OCI-LY3 (cell line): ENCODE measurements around the gene ALDH1A1.

Source experiments
- EZH2phosphoT487 ChIP-seq: fragments of 200-600 bp; shearing (Covaris generic); IDR thresholded peaks from 2 replicates; pipeline ENCODE4 v1.6.1; 2018; ENCODE audit warnings: antibody characterized with exemption, mixed run types, low read depth
- TF ChIP-seq, protein P1 (sequence below): fragments of 200-600, 300-600 bp; sonication (generic); IDR thresholded peaks from 2 replicates; pipeline ENCODE4 v1.5.1; 2014; ENCODE audit warnings: antibody characterized with exemption, low read length, low read depth

DNA sequence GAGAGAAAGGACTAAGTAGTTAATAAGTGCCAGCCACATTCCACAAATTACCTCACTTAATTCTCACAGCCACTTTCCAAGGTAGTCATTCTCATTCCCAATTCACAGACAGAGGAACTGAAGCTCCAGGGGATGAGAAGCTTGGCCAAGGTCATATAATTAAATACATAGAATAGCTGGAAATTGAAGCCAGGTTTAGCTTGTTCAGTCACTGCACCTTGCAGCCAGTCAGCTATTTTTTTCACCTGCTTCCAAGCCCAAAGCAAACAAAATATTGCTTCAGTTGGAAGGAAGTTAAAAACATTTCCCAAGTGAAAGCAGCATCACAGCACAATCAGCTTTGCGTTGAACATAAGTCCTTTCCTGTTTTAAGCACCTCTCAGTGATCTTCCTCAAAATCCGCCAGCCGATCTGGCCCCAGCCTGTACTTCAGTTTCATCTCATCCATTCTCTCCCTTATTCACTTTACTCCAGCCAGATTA lies 4.8 kb downstream of the ALDH1A1 start:
- TF ChIP-seq, protein P1, sequence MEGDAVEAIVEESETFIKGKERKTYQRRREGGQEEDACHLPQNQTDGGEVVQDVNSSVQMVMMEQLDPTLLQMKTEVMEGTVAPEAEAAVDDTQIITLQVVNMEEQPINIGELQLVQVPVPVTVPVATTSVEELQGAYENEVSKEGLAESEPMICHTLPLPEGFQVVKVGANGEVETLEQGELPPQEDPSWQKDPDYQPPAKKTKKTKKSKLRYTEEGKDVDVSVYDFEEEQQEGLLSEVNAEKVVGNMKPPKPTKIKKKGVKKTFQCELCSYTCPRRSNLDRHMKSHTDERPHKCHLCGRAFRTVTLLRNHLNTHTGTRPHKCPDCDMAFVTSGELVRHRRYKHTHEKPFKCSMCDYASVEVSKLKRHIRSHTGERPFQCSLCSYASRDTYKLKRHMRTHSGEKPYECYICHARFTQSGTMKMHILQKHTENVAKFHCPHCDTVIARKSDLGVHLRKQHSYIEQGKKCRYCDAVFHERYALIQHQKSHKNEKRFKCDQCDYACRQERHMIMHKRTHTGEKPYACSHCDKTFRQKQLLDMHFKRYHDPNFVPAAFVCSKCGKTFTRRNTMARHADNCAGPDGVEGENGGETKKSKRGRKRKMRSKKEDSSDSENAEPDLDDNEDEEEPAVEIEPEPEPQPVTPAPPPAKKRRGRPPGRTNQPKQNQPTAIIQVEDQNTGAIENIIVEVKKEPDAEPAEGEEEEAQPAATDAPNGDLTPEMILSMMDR = no peak
- TF ChIP-seq EZH2phosphoT487 = no peak
